ENCODE measurements around the gene CFLAR. TPM values are rescaled to one million over a fixed set of nuclear protein-coding genes. Genes with fewer than 3 reads are reported as not detected.

Gene CFLAR
- total and polyA plus RNA-seq, 2 of the 4 experiments (the other 2 are of a cell fraction), result 29.2 to 59.9 TPM

DNA sequence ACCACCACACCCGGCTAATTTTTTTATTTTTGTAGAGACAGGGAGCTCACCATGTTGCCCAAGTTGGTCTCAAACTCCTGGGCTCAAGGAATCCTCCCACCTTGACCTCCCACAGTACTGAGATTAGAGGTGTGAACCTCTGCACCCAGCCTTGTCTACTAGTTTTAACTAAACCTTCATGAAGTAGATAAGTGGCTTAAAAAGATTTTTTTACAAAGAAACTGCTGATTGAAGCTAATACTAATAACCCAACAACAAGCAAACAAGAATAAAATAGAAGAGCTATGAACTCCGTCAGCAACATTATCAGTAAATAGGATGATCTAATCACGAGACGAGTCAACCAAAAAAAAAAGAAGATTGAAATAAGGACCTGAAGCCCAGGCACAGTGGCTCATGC, 25.4 kb upstream of the CFLAR start:
- Histone ChIP-seq H3K23ac (ENCODE audit: low read depth, low read length) (no peak overlapping the region), H2AK9ac (replicated peaks; ENCODE audit: low read depth, low read length, poor library complexity) (no peak overlapping the region), H2BK20ac (ENCODE audit: low read depth, low read length) (no peak overlapping the region), H3K27ac (ENCODE audit: insufficient read depth, low read length) (no peak overlapping the region), H2BK120ac (ENCODE audit: low read depth, low read length) (no peak overlapping the region), H3K9ac (ENCODE audit: low read depth, low read length) (no peak overlapping the region), H3K4me2 (ENCODE audit: low read depth, low read length) (no peak overlapping the region), H4K8ac (ENCODE audit: low read depth in 2 of 2, low read length in 2 of 2) (no peak overlapping the region), H3K36me3 (ENCODE audit: control insufficient read depth, insufficient read depth, low read length) (peaks cover 12% of the 10 kb centered on the region), H2BK5ac (ENCODE audit: low read depth, low read length, poor library complexity, severe bottlenecking) (no peak overlapping the region), H3K4me3 (ENCODE audit: insufficient read depth, low read depth, low read length) (no peak overlapping the region), H3K18ac (ENCODE audit: low read depth, low read length) (no peak overlapping the region), H3K9me3 (ENCODE audit: control insufficient read depth, insufficient read depth, low read length) (no peaks in the 10 kb centered on the region), H4K91ac (ENCODE audit: insufficient read depth, low read depth, low read length) (no peak overlapping the region), H3K27me3 (ENCODE audit: control insufficient read depth, insufficient read depth, low read length) (no peaks in the 10 kb centered on the region), H4K5ac (ENCODE audit: low read depth, low read length) (no peak overlapping the region), H2BK15ac (ENCODE audit: low read depth, low read length) (no peak overlapping the region), H2AFZ (replicated peaks; ENCODE audit: low read length, poor library complexity) (no peak overlapping the region), H3K4ac (ENCODE audit: low read depth, low read length) (no peak overlapping the region), H3K79me1 (ENCODE audit: low read depth in 1 of 2, low read length in 2 of 2) (no peaks in the 10 kb centered on the region), H4K20me1 (ENCODE audit: insufficient read depth, low read length) (no peaks in the 10 kb centered on the region), H2AK5ac (ENCODE audit: low read depth, low read length) (no peak overlapping the region), H3K56ac (ENCODE audit: extremely low read depth, insufficient read depth, low read length) (no peak overlapping the region), H3K9me1 (ENCODE audit: insufficient read depth, low read length) (no peaks in the 10 kb centered on the region), H3K4me1 (ENCODE audit: control insufficient read depth, insufficient read depth, low read length) (no peaks in the 10 kb centered on the region), H3K14ac (replicated peaks; ENCODE audit: low read depth, low read length) (no peak overlapping the region)
- intact Hi-C loops (cut with micrococcal nuclease) (no loop called here), in situ Hi-C loops (cut with MboI; ENCODE audit: low sequenced_read_pairs) (no loop called here), dilution Hi-C loops (cut with HindIII; ENCODE audit: low sequenced_read_pairs, unreplicated experiment) (no loop called here)
- POLR2A ChIA-PET (ENCODE audit: unreplicated experiment), result no interaction called here
- DNase-seq (no peak), ATAC-seq (ENCODE audit: low read depth) (no peak)
- 93% methylated on average over 2 of the region's 4 CpGs; no CpG with 5 or more reads in 1 of the 2 experiments for WGBS, 2 experiments (ENCODE audit: extremely low coverage in 2 of 2, insufficient read length in 1 of 2)
- BruUV-seq (replicated peaks), result no TSS peak
- TF ChIP-seq, protein P1, sequence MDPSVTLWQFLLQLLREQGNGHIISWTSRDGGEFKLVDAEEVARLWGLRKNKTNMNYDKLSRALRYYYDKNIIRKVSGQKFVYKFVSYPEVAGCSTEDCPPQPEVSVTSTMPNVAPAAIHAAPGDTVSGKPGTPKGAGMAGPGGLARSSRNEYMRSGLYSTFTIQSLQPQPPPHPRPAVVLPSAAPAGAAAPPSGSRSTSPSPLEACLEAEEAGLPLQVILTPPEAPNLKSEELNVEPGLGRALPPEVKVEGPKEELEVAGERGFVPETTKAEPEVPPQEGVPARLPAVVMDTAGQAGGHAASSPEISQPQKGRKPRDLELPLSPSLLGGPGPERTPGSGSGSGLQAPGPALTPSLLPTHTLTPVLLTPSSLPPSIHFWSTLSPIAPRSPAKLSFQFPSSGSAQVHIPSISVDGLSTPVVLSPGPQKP (IDR thresholded peaks at IDR 0.05; ENCODE audit: borderline replicate concordance, low read depth, low read length), result no peak
- TF ChIP-seq RFX5 (IDR thresholded peaks at IDR 0.05; ENCODE audit: low read depth, low read length), result no peak
- TF ChIP-seq CEBPB (IDR thresholded peaks at IDR 0.05; ENCODE audit: low read depth, low read length), result no peak
- TF ChIP-seq, protein P2, sequence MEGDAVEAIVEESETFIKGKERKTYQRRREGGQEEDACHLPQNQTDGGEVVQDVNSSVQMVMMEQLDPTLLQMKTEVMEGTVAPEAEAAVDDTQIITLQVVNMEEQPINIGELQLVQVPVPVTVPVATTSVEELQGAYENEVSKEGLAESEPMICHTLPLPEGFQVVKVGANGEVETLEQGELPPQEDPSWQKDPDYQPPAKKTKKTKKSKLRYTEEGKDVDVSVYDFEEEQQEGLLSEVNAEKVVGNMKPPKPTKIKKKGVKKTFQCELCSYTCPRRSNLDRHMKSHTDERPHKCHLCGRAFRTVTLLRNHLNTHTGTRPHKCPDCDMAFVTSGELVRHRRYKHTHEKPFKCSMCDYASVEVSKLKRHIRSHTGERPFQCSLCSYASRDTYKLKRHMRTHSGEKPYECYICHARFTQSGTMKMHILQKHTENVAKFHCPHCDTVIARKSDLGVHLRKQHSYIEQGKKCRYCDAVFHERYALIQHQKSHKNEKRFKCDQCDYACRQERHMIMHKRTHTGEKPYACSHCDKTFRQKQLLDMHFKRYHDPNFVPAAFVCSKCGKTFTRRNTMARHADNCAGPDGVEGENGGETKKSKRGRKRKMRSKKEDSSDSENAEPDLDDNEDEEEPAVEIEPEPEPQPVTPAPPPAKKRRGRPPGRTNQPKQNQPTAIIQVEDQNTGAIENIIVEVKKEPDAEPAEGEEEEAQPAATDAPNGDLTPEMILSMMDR (conservative IDR thresholded peaks at IDR 0.05; ENCODE audit: low read depth, low read length), result no peak
- CTCF ChIA-PET, result interaction anchor here (1.0 kb wide), 1 partner anchor 67 kb away, joined by 3 read pairs; no protein-coding TSS in a partner anchor

All from IMR-90 (cell line).